MM.1S (cell line): ENCODE measurements around the gene PKHD1.

ENCODE experiments used
- EZH2 ChIP-seq: fragments of 300-600 bp; sonication (generic); optimal IDR thresholded peaks from 2 replicates; pipeline ENCODE3; 2017; ENCODE audit warnings: low read depth, mild to moderate bottlenecking, antibody characterized with exemption, low read length, mixed read lengths
- EZH2phosphoT487 ChIP-seq: fragments of 300-600 bp; sonication (generic); IDR thresholded peaks from 2 replicates; pipeline ENCODE4 v1.6.1; 2018; ENCODE audit warnings: antibody characterized with exemption, low read length
- TF ChIP-seq, protein P1 (sequence below): fragments of 300-600 bp; sonication (generic); IDR thresholded peaks from 2 replicates; pipeline ENCODE4 v1.5.1; 2016; ENCODE audit warnings: antibody characterized with exemption, low read length, mixed read lengths

DNA sequence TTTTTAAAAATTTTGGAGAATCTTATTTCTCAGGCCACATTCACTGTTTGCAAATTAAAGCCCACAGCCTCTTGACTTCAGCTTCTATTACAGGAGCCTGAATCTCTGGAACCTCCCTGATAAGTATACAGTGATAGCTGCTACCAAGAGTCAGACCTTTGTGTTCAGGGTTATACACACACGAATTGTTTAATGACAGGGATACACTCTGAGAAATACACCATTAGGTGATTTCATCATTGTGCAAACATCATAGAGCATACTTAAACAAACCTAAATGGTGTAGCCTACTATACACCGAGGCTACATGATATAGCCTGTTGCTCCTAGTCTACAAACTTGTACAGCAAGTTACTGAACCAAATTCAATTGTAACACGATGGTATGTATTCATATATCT, 473.9 kb downstream of the PKHD1 start:
- TF ChIP-seq, protein P1, sequence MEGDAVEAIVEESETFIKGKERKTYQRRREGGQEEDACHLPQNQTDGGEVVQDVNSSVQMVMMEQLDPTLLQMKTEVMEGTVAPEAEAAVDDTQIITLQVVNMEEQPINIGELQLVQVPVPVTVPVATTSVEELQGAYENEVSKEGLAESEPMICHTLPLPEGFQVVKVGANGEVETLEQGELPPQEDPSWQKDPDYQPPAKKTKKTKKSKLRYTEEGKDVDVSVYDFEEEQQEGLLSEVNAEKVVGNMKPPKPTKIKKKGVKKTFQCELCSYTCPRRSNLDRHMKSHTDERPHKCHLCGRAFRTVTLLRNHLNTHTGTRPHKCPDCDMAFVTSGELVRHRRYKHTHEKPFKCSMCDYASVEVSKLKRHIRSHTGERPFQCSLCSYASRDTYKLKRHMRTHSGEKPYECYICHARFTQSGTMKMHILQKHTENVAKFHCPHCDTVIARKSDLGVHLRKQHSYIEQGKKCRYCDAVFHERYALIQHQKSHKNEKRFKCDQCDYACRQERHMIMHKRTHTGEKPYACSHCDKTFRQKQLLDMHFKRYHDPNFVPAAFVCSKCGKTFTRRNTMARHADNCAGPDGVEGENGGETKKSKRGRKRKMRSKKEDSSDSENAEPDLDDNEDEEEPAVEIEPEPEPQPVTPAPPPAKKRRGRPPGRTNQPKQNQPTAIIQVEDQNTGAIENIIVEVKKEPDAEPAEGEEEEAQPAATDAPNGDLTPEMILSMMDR = no peak
- TF ChIP-seq EZH2phosphoT487 (no peak), EZH2 (no peak)
